Hematopoietic multipotent progenitor cell treated with erythropoietin and hydrocortisone succinate and interleukin-3 and kit ligand, for 15 days (in vitro differentiated cells): Measurements from ENCODE around the gene PSMC1.
"Not testable (repeated sequence)": the region's sequence is repeated elsewhere in the genome, so short reads cannot be mapped to it uniquely, and the experiment has no call there.

Source experiments
- DNase-seq: peaks from one replicate; pipeline ENCODE4 v3.0.0-alpha.2; 2015; ENCODE audit warnings: low spot score

PSMC1 gene

DNA sequence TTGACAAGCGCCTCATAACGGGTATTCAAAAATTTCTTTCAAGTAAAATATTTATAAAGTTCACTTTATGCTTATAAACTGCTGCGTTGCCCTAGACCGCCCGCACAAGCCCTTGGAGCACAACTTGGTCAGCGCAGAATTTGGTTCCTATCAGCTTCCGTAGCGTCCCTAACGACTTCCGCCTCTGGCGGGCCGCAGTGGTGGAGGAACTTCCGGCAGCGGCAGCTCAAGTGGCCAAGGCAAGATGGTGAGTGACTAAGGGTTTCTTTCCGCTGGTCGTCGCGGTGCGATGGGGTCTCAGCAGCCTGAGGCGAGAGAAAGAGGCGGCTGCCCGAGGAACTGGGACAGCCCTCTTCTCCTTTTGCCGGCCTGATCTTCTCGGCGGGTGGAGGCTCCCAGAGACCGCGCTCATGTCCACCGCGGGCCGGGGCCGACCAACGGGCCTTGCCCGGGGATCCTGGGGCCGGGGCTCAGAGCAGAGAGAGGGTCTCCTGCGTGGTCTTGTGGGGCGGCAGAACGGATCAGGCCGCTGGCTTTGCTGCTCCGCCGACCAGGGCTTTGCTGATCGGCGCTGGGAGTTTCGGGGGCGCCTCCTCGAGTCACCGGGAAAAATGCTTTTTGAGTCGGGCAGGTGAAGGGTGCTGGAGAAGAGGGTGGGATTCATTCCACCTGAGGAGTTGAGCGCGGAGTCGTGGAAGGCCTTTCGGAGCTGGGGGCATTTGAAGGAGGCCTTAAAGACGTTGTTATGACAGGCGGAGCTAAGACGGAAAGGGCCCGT, at the start of gene PSMC1:
Gene PSMC1, plus strand, starts transcription at position 200 of the 778 bp plus-strand sequence. Its CDS starts 45 bp downstream, at position 245.
- DNase-seq, result peak; percentile 89

DNA sequence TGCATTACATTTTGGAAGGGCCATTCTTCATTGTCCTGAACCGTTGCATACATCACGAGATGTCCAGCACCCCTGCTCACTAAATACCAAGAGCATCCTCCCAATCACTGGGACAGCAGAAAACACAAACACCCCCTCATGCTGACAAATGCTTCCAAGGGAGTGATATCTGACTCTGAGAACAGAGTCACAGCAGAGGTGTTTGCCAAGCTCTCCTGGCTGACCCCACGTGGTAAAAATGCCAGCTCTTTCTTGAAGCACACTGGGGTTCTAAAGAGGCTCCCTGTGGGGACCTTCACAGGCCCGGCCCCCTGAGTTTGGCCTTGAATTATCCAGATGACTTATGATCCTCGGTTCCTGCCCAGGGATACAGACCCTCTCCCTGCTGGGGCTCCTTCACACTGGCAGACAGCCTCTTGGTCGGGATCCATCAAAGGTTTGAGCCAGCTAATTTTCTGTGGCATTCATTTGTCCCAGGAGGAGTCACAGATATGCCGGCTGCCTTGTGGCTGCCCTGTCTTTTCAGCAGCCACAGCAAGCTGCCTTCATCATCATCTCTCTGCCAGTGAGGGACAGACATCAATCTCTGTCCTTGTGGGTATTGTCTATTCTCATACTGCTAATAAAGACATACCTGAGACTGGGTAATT, 43.1 kb upstream of the PSMC1 start:
- DNase-seq, result no peak

DNA sequence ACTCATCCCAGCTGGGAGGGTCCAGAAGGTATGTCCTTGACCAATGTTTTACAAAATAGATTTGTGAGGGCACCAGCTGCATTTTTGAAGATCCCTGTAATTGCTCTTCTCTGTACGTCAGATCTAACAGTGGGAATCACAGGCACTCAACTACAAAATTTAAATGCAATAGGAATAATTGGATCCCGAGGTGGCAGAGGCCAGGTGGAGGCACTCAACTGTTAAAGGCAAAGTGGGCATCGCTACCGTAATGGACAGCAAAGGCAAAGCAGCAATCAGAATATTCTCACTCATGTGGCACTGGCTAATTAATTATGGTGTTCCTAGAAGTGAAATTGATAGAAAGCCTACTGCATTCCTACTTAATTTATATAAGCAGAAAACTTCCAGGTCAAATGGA, 27.9 kb upstream of the PSMC1 start:
- no peak for DNase-seq

- not testable (repeated sequence) for DNase-seq
Observed at GRCh38 chr14:90229942-90230341, 26.4 kb upstream of the PSMC1 start.

DNA sequence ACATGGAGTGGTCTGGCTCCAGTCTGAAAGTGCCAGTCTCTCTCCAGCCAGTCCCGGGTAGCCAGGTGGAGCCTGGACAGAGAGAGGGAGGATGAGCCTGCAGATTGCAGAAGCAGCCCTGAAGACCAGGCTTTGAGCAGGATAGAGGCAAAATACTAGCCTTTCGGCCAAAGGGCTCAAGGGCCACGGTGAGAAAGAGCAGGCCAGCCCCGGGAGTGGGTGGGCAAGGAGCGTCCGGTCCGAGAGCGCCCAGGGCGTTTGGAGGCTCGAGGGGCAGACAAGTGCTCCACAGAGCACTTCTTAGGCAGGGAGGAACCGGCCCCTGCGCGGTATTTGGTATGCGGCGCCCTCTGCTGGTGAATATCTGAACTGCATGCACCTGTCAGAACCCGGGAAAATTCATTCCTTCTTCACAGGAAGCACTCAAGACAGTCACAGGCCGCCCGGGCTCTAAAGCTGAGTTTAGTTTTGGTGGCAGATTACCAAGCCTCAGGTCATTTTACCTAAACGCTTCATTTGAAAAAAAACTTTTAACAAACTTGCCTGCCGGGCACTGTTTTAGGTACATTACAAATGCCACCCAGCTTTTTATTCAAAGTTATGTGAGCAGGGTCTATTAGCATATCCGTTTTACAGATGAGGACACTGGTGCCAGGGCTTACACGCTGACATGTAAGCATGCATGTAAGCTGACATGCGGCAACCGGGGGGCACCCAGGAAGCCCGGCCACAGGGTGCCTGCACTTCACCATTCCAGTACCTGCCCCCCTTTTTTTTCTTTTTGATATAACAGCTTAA, 21.0 kb upstream of the PSMC1 start:
- DNase-seq, result peak; percentile 60

GRCh38 chr14:90239139-90239538, 17.2 kb upstream of the PSMC1 start:
- DNase-seq, result no peak

DNA sequence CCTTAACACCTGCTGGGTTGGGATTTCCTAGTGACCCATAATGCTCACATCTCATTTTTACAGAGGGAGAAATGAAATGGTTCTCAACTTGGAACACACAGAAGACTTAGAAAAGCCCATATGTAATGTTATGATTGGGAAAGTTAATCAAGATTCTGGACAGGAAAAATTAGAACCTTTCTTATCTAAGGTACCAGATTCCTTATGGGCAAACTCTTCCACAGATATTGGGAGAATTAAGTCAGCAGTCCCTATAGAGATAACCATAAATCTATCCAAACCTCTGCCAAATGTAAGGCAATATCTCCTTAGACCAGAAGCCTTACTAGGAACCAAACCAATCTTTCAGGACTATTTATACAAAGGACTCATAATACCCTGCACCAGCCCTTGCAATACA, 13.9 kb upstream of the PSMC1 start:
- DNase-seq, result no peak

DNA sequence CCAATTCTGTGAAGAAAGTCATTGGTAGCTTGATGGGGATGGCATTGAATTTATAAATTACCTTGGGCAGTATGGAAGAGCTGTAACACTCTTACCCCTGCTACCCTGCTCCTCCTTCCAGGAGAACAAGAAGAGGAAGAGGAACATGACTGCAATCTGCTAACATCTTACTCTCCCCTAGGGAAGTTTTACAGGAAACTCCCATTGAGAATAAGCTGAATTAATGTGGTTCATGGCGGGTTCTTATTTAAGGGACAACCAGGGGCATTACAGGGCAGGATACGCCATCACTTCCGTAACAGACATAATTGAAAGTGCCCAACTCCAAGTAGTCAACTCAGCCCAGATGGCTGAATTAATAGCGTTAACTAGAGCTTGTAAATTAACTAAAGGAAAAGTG, 9.4 kb upstream of the PSMC1 start:
- DNase-seq, result no peak

- not testable (repeated sequence) for DNase-seq
Observed at GRCh38 chr14:90247441-90247840, 8.9 kb upstream of the PSMC1 start.

GRCh38 chr14:90248594-90248993, 7.8 kb upstream of the PSMC1 start:
- no peak for DNase-seq

- no peak for DNase-seq
Observed at GRCh38 chr14:90253826-90254225, 2.5 kb upstream of the PSMC1 start.

GRCh38 chr14:90255871-90256270, 482 bp upstream of the PSMC1 start:
- DNase-seq, result no peak

- no peak for DNase-seq
Observed at GRCh38 chr14:90263748-90264449, 7.5 kb downstream of the PSMC1 start.

- no peak for DNase-seq
Observed at GRCh38 chr14:90266441-90267154, 10.2 kb downstream of the PSMC1 start.

DNA sequence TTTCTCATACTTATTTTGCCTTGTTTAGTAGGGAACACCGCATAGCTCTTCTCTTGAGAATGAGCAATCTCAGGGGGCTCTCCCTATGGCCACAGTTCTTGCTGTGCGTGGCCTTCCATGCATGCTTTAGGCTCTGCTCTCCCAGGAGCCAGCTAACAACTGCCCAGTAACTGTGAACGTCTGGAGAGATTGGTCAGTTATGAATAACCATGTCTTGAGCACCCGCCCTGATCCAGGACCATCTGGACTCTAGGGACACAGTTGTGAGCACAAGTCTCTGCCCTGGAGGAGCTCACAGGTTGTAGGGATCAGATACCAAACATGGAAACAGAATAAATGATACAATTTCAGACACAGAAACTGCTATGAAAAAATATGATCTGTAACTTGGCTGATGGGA, 12.1 kb downstream of the PSMC1 start:
- DNase-seq, result no peak

DNA sequence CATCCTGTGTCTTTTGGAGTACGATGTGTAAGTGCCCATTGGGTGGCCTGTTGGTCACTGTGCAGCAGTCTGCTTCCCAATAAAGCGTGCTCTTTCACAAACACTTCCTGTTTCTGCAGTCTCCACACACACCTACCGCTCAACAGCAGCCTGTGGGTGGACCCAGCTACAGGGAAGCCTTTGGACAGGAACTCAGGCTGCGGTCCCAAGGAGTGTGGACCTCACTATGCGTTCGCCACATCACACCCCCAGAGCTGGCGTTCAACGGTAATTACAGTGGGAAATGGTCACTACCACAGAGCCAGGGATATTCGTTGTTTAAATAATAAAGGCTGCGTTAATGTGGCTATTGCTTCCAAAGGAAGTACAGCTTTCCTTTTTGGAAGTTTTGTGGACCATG, 16.2 kb downstream of the PSMC1 start:
- DNase-seq, result no peak

DNA sequence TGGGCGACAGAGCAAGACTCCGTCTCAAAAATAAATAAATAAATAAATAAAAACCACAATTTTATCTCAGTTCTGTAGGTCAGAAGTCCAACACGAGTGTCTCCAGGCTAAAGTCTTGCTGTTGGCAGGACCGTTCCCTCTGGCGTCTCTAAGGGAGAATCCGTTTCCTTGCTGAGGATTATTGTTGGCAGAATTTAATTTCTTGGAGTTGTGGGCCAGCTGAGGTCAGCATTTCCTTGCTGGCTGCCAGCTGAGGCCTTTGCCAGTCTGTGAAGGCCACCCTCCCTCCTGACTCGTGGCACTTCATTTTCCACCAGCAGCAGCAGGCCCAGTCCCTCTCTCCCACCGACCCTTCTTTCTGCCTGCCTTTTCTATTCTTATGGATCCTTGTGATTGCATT, 17.2 kb downstream of the PSMC1 start:
- no peak for DNase-seq

DNA sequence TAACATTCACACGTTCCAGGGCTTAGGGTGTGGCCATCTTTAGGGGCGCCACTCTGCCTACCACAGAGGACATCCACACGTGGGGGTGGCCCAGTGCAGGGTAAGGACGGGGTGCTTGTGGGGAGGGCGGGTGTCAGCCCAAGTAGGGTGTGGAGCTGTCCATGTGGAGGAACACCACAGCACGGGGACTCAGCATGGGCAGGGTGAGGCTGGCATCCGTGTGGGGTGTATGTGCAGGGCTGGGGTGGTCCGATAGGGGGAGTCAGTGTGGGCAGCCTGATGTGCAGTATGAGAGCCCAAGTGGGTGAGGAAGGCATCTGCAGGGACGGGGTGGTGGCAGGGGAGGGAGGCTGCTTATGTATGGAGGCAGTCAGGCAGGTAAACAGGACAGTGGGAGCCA, 17.7 kb downstream of the PSMC1 start:
- no peak for DNase-seq

DNA sequence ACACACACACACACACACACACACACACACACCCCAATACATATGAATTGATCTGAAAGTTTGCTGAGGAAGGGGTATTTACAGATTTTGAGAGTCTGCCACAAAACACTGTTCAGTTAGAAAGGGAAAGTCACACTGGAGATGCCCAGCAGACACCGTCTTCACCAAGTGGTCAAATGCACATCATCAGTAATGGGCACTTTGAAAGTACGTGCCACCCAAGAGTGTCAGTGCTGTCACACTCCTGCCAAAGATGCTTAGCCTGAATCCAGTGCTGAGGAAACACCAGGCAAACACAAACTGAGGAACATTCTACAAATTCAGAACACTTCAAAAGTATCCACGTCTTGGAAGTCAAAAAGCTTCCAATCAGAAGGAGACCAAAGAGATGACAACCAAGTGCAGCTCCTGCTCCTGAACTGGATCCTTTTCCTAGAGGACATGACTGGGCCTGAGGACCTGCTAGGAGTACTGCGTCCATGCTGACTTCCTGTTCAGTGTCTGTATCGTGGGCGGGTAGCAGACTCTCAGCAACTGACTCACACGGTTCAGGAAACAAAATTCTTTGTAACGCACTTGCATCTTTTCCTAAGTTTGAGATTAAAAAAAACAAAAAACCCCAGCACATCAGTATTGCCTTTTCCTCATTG, 18.6 kb downstream of the PSMC1 start:
- no peak for DNase-seq

- no peak for DNase-seq
Observed at GRCh38 chr14:90275458-90275814, 19.1 kb downstream of the PSMC1 start.

DNA sequence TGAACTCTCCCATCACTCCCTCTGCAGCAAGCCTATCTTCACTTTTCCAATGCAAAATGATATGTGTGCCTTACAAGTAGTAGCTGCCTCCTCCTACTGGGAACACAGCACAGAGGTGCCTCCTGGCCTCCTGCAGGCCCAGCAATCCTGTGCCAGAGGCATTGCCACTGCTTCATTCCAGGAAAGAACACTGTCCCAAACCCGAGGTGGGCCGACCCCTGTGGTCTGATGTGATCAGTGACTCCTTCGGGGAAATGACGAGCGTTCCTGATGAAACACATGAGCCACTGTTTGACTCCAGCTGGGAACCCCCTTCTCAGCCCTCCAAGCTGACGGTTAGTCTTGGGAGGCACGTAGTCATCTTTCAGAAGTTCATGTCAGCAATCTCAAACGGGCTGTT, 19.5 kb downstream of the PSMC1 start:
- no peak for DNase-seq
